ENCODE data around the gene DYSF. TPM values are rescaled to one million over a fixed set of nuclear protein-coding genes. Genes with fewer than 3 reads are reported as not detected.

Gene DYSF
- polyA plus RNA-seq, 1 donor (not counting 4 experiments of a cell fraction or from before 2014, with no cell fraction given), result 8.2 TPM

- DNase-seq (ENCODE audit: low read depth, low spot score), result no peak
- no peaks in the 10 kb centered on the region for H3K9me1 ChIP-seq (ENCODE audit: control insufficient read depth, extremely low read depth, insufficient read depth, low read length)
- FAIRE-seq, result no peak
- peaks cover 36% of the 10 kb centered on the region for H3K4me1 ChIP-seq (ENCODE audit: control insufficient read depth, extremely low read depth, insufficient read depth, low read length)
- no peaks in the 10 kb centered on the region for H3K9me3 ChIP-seq (ENCODE audit: control insufficient read depth, low read depth, low read length)
- no peak overlapping the region for H2AFZ ChIP-seq (ENCODE audit: control insufficient read depth, low read length)
- H3K9ac ChIP-seq (ENCODE audit: control insufficient read depth, extremely low read depth, insufficient read depth, low read length), result no peak overlapping the region
- no peaks in the 10 kb centered on the region for H3K79me2 ChIP-seq (ENCODE audit: control insufficient read depth, insufficient read depth, low read length)
- H3K27ac ChIP-seq (ENCODE audit: control insufficient read depth, insufficient read depth, low read length), result no peak overlapping the region
- no peaks in the 10 kb centered on the region for H3K36me3 ChIP-seq (ENCODE audit: control insufficient read depth in 2 of 2, extremely low read depth in 1 of 2, insufficient read depth in 2 of 2, low read length in 2 of 2)
- dilution Hi-C loops (cut with MboI; ENCODE audit: extremely low pct_ligation_motif_present, low sequenced_read_pairs), result no loop called here
- H3K4me3 ChIP-seq (ENCODE audit: control insufficient read depth in 2 of 3, extremely low read depth in 1 of 3, insufficient read depth in 2 of 3, low read depth in 1 of 3, low read length in 3 of 3), result no peak overlapping the region
- H3K4me2 ChIP-seq (ENCODE audit: control insufficient read depth, extremely low read depth, insufficient read depth, low read depth, low read length), result no peak overlapping the region
- H3K27me3 ChIP-seq (ENCODE audit: control insufficient read depth, extremely low read depth, insufficient read depth, low read length), result no peaks in the 10 kb centered on the region
- H4K20me1 ChIP-seq (ENCODE audit: control insufficient read depth, extremely low read depth, insufficient read depth, low read length), result no peaks in the 10 kb centered on the region
- no peak for TF ChIP-seq CTCF (optimal IDR thresholded peaks at IDR 0.05 in 1 of 3, IDR thresholded peaks at IDR 0.05 in 1 of 3, conservative IDR thresholded peaks at IDR 0.05 in 1 of 3; ENCODE audit: extremely low read depth in 1 of 3, insufficient read depth in 2 of 3, low read length in 3 of 3)
- TF ChIP-seq EZH2 (IDR thresholded peaks at IDR 0.05; ENCODE audit: low read length), result no peak
Observed at GRCh38 chr2:71534201-71534600, 80.8 kb downstream of the DYSF start.

- dilution Hi-C loops (cut with MboI; ENCODE audit: extremely low pct_ligation_motif_present, low sequenced_read_pairs), result no loop called here
- no peak overlapping the region for H3K27ac ChIP-seq (ENCODE audit: control insufficient read depth, insufficient read depth, low read length)
- FAIRE-seq, result no peak
Observed at GRCh38 chr2:71534826-71535225, 81.5 kb downstream of the DYSF start.

More at GRCh38 chr2:71534826-71535225, 81.5 kb downstream of the DYSF start:
- Histone ChIP-seq H2AFZ (ENCODE audit: control insufficient read depth, low read length) (no peak overlapping the region), H3K79me2 (ENCODE audit: control insufficient read depth, insufficient read depth, low read length) (no peaks in the 10 kb centered on the region), H3K4me3 (ENCODE audit: control insufficient read depth in 2 of 3, extremely low read depth in 1 of 3, insufficient read depth in 2 of 3, low read depth in 1 of 3, low read length in 3 of 3) (no peak overlapping the region), H3K27me3 (ENCODE audit: control insufficient read depth, extremely low read depth, insufficient read depth, low read length) (no peaks in the 10 kb centered on the region), H3K9ac (ENCODE audit: control insufficient read depth, extremely low read depth, insufficient read depth, low read length) (no peak overlapping the region), H4K20me1 (ENCODE audit: control insufficient read depth, extremely low read depth, insufficient read depth, low read length) (no peaks in the 10 kb centered on the region), H3K4me1 (ENCODE audit: control insufficient read depth, extremely low read depth, insufficient read depth, low read length) (peaks cover 36% of the 10 kb centered on the region), H3K9me1 (ENCODE audit: control insufficient read depth, extremely low read depth, insufficient read depth, low read length) (no peaks in the 10 kb centered on the region), H3K36me3 (ENCODE audit: control insufficient read depth in 2 of 2, extremely low read depth in 1 of 2, insufficient read depth in 2 of 2, low read length in 2 of 2) (no peaks in the 10 kb centered on the region), H3K4me2 (ENCODE audit: control insufficient read depth, extremely low read depth, insufficient read depth, low read depth, low read length) (no peak overlapping the region), H3K9me3 (ENCODE audit: control insufficient read depth, low read depth, low read length) (no peaks in the 10 kb centered on the region)
- DNase-seq (ENCODE audit: low read depth, low spot score), result no peak
- TF ChIP-seq CTCF (optimal IDR thresholded peaks at IDR 0.05 in 1 of 3, IDR thresholded peaks at IDR 0.05 in 1 of 3, conservative IDR thresholded peaks at IDR 0.05 in 1 of 3; ENCODE audit: extremely low read depth in 1 of 3, insufficient read depth in 2 of 3, low read length in 3 of 3) (no peak), EZH2 (IDR thresholded peaks at IDR 0.05; ENCODE audit: low read length) (no peak)

Data from keratinocyte (primary cell).